Testis (tissue), 3 donors: ENCODE measurements around the gene ABCC4. TPM values are rescaled to one million over a fixed set of nuclear protein-coding genes. Genes with fewer than 3 reads are reported as not detected.
"Not testable (repeated sequence)": the region's sequence is repeated elsewhere in the genome, so short reads cannot be mapped to it uniquely, and the experiment has no call there.

ENCODE experiments used
- DNase-seq: peaks from one replicate; pipeline ENCODE4 v3.0.0-alpha.2; 2019
- H3K27ac ChIP-seq, 2 donors: fragments of 200-600 bp; sonication (generic); one replicate each; pipeline ENCODE4 v1.5.1; 2019
- H3K27me3 ChIP-seq: fragments of 200-600 bp; sonication (generic); one replicate; pipeline ENCODE4 v1.5.1; 2019
- H3K36me3 ChIP-seq: fragments of 200-600 bp; sonication (generic); one replicate; pipeline ENCODE4 v1.5.1; 2017; ENCODE audit warnings: low read depth; ENCODE audit errors: missing control alignments
- H3K4me1 ChIP-seq: fragments of 200-600 bp; sonication (generic); one replicate; pipeline ENCODE4 v1.5.1; 2019
- H3K4me3 ChIP-seq, 2 donors: fragments of 200-600 bp; sonication (generic); one replicate each; pipeline ENCODE4 v1.5.1; 2017 to 2019
- H3K9me3 ChIP-seq: fragments of 200-600 bp; sonication (generic); one replicate; pipeline ENCODE4 v1.5.1; 2017
- POLR2A ChIP-seq: fragments of 450-650 bp; IDR thresholded peaks from one replicate; pipeline ENCODE4 v1.6.1; 2017; ENCODE audit warnings: antibody characterized with exemption, mild to moderate bottlenecking, moderate library complexity
- WGBS, 2 donors: methylation state at CpG; one replicate each; pipeline ENCODE4 v1.1.5; 2018; 5-methylcytosine and 5-hydroxymethylcytosine counted together
- intact Hi-C: fragments of 100-400 bp; cut with DNase I; formaldehyde crosslinking; loops from one replicate; pipeline ENCODE4 v1.15.1; 2023; ENCODE audit warnings: low total_unique reads
- polyA plus RNA-seq: library from polyadenylated mRNA; stranded (reverse); fragments of 350-450 nt; fragmentation: Illumina TruSeq; extraction: RNeasy Lipid Tissue Mini Kit (QIAGEN cat#74804); gene quantifications from one replicate; pipeline ENCODE4 v1.2.3, GENCODE V29; 2014; ENCODE audit warnings: low read depth, low replicate concordance; ENCODE audit not compliant: insufficient read depth
- total RNA-seq, 2 donors: library from RNA; depleted of rRNA; stranded (reverse); fragments of >200 nt; gene quantifications; one replicate each; pipeline ENCODE4 v1.2.3, GENCODE V29; 2016
- TF ChIP-seq, protein P1 (sequence below), 3 experiments: fragments of 450-650 bp in 2 of 3; fragments of 200-600 bp in 1 of 3; sonication (generic) in 1 of 3; IDR thresholded peaks; one replicate each; pipeline ENCODE4 v1.5.1; 2016 to 2019; ENCODE audit warnings: antibody characterized with exemption in 3 of 3, mild to moderate bottlenecking in 2 of 3, moderate library complexity in 1 of 3

ABCC4 gene
- total and polyA plus RNA-seq, 3 donors from 2014 or later, result 11.0 to 23.5 (median 14.9) TPM

- intact Hi-C loops, result no loop called here
- WGBS, 2 donors, result 85 to 93% methylated on average over 12 of the region's 12 CpGs
- TF ChIP-seq, protein P1, sequence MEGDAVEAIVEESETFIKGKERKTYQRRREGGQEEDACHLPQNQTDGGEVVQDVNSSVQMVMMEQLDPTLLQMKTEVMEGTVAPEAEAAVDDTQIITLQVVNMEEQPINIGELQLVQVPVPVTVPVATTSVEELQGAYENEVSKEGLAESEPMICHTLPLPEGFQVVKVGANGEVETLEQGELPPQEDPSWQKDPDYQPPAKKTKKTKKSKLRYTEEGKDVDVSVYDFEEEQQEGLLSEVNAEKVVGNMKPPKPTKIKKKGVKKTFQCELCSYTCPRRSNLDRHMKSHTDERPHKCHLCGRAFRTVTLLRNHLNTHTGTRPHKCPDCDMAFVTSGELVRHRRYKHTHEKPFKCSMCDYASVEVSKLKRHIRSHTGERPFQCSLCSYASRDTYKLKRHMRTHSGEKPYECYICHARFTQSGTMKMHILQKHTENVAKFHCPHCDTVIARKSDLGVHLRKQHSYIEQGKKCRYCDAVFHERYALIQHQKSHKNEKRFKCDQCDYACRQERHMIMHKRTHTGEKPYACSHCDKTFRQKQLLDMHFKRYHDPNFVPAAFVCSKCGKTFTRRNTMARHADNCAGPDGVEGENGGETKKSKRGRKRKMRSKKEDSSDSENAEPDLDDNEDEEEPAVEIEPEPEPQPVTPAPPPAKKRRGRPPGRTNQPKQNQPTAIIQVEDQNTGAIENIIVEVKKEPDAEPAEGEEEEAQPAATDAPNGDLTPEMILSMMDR (IDR thresholded peaks at IDR 0.05), result no peak
- TF ChIP-seq POLR2A, result no peak
- Histone ChIP-seq H3K36me3 (no peaks in the 10 kb centered on the region), H3K9me3 (no peaks in the 10 kb centered on the region), H3K27me3 (no peaks in the 10 kb centered on the region), H3K4me1 (no peaks in the 10 kb centered on the region), H3K4me3 (no peak overlapping the region), H3K27ac (no peak overlapping the region)
- DNase-seq, result no peak
Observed at GRCh38 chr13:95207769-95208366, 93.4 kb downstream of the ABCC4 start.

- Histone ChIP-seq H3K36me3 (no peaks in the 10 kb centered on the region), H3K4me3 (no peak overlapping the region), H3K27ac (no peak overlapping the region), H3K27me3 (no peaks in the 10 kb centered on the region), H3K4me1 (no peaks in the 10 kb centered on the region), H3K9me3 (no peaks in the 10 kb centered on the region)
- intact Hi-C loops, result no loop called here
- no peak for DNase-seq
- TF ChIP-seq, protein P1 (IDR thresholded peaks at IDR 0.05), result no peak
- TF ChIP-seq POLR2A, result no peak
- 76 to 79% methylated on average over 4 of the region's 4 CpGs for WGBS, 2 donors
Observed at GRCh38 chr13:95206116-95206515, 95.1 kb downstream of the ABCC4 start.

DNA sequence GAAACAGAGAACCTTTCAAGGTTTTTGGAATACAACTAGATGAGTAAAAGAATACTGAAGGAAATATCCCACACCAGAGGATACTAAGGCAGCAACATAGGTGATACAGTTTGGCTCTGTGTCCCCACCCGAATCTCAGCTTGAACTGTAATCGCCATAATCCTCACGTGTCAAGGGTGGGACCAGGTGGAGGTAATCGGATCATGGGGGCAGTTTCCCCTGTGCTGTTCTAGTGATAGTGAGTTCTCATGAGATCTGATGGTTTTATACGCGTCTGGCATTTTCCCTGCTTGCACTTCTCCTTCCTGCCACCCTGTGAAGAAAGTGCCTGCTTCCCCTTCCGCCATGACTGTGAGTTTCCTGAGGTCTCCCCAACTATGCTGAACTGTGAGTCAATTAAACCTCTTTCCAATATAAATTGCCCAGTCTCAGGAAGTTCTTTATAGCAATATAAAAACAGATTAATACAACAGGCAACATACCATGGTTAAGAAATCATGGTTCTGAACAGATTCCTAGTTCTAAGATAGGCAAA is 97.0 kb downstream of the ABCC4 start:
- no peak for DNase-seq
- 92 to 94% methylated on average over 7 of the region's 7 CpGs for WGBS, 2 donors
- Histone ChIP-seq H3K27ac (no peak overlapping the region), H3K27me3 (no peaks in the 10 kb centered on the region), H3K4me1 (no peaks in the 10 kb centered on the region), H3K36me3 (no peaks in the 10 kb centered on the region), H3K4me3 (no peak overlapping the region), H3K9me3 (no peaks in the 10 kb centered on the region)
- intact Hi-C loops, result no loop called here
- TF ChIP-seq POLR2A, result no peak
- TF ChIP-seq, protein P1 (IDR thresholded peaks at IDR 0.05), result no peak

- H3K4me3 ChIP-seq, result no peak overlapping the region
- no peaks in the 10 kb centered on the region for H3K9me3 ChIP-seq
- DNase-seq, result no peak
- H3K27me3 ChIP-seq, result no peaks in the 10 kb centered on the region
- intact Hi-C loops, result no loop called here
- no peaks in the 10 kb centered on the region for H3K4me1 ChIP-seq
- H3K27ac ChIP-seq, result no peak overlapping the region
- H3K36me3 ChIP-seq, result no peaks in the 10 kb centered on the region
- no peak for TF ChIP-seq POLR2A
- TF ChIP-seq, protein P1 (IDR thresholded peaks at IDR 0.05), result no peak
- WGBS, 2 donors, result 88 to 89% methylated on average over 12 of the region's 12 CpGs
Observed at GRCh38 chr13:95201814-95202651, 99.2 kb downstream of the ABCC4 start.

DNA sequence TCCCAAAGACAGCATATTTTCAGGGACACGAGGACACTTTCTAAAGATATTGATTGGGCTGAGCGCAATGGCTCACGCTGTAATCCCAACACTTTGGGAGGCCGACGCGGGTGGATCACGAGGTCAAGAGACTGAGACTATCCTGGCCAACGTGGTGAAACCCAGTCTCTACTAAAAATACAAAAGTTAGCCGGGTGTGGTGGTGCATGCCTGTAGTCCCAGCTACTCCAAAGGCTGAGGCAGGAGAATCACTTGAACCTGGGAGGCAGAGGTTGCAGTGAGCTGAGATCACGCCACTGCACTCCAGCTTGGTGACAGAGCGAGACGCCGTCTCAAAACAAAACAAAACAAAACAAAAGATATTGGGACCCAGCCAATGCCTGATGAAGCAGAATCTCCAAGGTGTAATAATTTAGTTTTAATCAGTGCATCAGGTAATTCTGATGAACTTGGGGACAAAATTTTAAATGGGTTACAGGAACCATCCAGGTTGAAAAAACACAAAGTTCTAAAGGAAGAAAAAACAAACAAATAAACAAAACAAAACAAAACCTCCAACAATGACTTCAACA is 100.8 kb downstream of the ABCC4 start:
- H3K27ac ChIP-seq, intact Hi-C loops, H3K27me3 ChIP-seq, H3K36me3 ChIP-seq, DNase-seq, H3K9me3 ChIP-seq, H3K4me3 ChIP-seq, H3K4me1 ChIP-seq: not testable (repeated sequence)
- WGBS, 2 donors, result 92 to 95% methylated on average over 13 of the region's 13 CpGs
